ENCODE results near the gene PCAT7.

The PCAT7 gene

DNA sequence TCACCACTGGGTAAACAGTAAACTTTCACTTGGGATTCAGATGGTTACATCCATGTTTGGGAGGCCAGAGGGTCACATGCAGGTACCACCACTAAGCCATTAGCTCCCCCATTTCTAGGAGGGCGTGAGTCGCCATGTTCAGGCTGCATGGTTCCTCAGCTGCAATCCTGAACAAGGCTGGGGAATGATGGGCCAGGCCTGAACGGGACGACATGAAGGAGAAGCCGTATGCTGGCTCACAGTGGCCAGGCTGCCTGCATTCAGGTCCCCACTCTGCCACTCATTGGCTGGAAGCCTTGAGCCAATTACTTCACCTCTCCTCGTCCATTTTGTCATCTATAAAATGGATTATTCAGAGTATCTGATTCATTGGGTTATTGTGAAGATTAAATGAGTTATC lies 47.8 kb downstream of the PCAT7 start (continued):
- TF ChIP-seq ZNF785 (tag by site-specific recombination; IDR thresholded peaks at IDR 0.05): no peak
- no peak for TF ChIP-seq ZNF48 (tag by site-specific recombination; IDR thresholded peaks at IDR 0.05)
- TF ChIP-seq, protein P1, sequence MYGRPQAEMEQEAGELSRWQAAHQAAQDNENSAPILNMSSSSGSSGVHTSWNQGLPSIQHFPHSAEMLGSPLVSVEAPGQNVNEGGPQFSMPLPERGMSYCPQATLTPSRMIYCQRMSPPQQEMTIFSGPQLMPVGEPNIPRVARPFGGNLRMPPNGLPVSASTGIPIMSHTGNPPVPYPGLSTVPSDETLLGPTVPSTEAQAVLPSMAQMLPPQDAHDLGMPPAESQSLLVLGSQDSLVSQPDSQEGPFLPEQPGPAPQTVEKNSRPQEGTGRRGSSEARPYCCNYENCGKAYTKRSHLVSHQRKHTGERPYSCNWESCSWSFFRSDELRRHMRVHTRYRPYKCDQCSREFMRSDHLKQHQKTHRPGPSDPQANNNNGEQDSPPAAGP (tag by site-specific recombination; IDR thresholded peaks at IDR 0.05): no peak
- no peak for TF ChIP-seq GLI2 (tag by site-specific recombination; IDR thresholded peaks at IDR 0.05; ENCODE audit: borderline replicate concordance, low read depth)
- TF ChIP-seq BCL11B (tag by site-specific recombination; IDR thresholded peaks at IDR 0.05; ENCODE audit: low read depth): no peak

DNA sequence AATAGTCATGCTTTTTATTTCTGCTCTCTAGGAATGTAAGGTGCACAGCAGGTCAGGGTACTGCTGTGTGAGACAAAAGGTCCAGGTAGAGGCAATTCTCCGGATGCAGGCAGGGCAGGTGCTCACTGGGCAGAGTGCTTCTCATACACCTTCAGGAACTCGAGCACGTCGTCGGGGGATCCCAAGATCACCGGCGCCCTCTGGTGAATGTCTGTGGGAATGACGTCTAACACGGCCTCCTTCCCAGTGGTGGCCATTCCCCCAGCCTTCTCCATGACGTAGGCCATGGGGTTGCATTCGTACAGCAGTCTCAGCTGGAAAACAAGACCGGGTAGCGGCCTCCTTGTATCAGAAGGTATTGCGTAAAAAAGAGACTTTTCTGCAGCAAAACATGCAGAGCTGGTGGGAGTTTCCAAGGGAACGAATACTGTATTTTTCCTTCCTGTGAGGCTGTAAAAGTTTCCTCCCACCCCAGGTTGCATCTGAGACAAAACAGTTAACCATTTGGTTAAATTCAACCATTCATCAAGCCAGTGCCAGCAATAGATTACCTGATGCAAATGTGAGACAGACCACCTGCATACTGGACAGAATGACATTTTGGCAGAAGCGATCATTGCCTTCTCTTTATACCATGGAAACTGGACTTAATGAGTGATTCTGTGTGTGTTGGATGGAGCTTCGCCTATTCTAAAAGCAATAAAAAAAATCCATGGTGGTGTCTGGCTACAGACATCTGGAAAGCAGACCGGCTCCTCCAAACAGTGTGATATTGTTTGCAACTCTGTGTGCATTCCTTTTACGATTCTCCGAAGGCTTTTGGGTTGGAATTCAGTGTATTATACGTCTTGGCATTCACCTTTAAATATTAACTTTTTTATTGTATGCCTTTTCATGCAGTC lies 48.6 kb downstream of the PCAT7 start:
- H3K9me3 ChIP-seq (ENCODE audit: control insufficient read depth, insufficient read depth, low read depth, low read length): no peaks in the 10 kb centered on the region
- ChIA-PET POLR2A (no interaction called here), CTCF (interaction anchor here (0.6 to 1.1 kb wide), 7 partner anchors 10 to 308 kb away, joined by 3 to 5 read pairs (median 3); partner anchors contain the start of gene FBP2)
- no peaks in the 10 kb centered on the region for H3K4me1 ChIP-seq (ENCODE audit: control insufficient read depth, insufficient read depth, low read length)
- no peaks in the 10 kb centered on the region for H3K36me3 ChIP-seq (ENCODE audit: control insufficient read depth in 2 of 2, insufficient read depth in 1 of 2, low read length in 2 of 2)
- H3K27ac ChIP-seq (ENCODE audit: extremely low read depth, low read depth, low read length): no peak overlapping the region
- H3K4me3 ChIP-seq (ENCODE audit: low read depth, low read length): no peak overlapping the region
- TF ChIP-seq, protein P2, sequence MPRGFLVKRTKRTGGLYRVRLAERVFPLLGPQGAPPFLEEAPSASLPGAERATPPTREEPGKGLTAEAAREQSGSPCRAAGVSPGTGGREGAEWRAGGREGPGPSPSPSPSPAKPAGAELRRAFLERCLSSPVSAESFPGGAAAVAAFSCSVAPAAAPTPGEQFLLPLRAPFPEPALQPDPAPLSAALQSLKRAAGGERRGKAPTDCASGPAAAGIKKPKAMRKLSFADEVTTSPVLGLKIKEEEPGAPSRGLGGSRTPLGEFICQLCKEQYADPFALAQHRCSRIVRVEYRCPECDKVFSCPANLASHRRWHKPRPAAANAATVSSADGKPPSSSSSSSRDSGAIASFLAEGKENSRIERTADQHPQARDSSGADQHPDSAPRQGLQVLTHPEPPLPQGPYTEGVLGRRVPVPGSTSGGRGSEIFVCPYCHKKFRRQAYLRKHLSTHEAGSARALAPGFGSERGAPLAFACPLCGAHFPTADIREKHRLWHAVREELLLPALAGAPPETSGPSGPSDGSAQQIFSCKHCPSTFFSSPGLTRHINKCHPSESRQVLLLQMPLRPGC (tag by site-specific recombination; IDR thresholded peaks at IDR 0.05): no peak
- no peak for TF ChIP-seq ZNF561 (tag by site-specific recombination; IDR thresholded peaks at IDR 0.05; ENCODE audit: borderline replicate concordance)
- no peak for TF ChIP-seq GLI2 (tag by site-specific recombination; IDR thresholded peaks at IDR 0.05; ENCODE audit: borderline replicate concordance, low read depth)
- no peak for TF ChIP-seq ZNF707 (tag by site-specific recombination; IDR thresholded peaks at IDR 0.05)
- no peak for TF ChIP-seq ZNF510 (tag by site-specific recombination; IDR thresholded peaks at IDR 0.05; ENCODE audit: insufficient replicate concordance)
- TF ChIP-seq, protein P3, sequence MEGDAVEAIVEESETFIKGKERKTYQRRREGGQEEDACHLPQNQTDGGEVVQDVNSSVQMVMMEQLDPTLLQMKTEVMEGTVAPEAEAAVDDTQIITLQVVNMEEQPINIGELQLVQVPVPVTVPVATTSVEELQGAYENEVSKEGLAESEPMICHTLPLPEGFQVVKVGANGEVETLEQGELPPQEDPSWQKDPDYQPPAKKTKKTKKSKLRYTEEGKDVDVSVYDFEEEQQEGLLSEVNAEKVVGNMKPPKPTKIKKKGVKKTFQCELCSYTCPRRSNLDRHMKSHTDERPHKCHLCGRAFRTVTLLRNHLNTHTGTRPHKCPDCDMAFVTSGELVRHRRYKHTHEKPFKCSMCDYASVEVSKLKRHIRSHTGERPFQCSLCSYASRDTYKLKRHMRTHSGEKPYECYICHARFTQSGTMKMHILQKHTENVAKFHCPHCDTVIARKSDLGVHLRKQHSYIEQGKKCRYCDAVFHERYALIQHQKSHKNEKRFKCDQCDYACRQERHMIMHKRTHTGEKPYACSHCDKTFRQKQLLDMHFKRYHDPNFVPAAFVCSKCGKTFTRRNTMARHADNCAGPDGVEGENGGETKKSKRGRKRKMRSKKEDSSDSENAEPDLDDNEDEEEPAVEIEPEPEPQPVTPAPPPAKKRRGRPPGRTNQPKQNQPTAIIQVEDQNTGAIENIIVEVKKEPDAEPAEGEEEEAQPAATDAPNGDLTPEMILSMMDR (tag by site-specific recombination; IDR thresholded peaks at IDR 0.05): peak; percentile 48
- peak; percentile 72 for TF ChIP-seq ZNF654 (tag by site-specific recombination; IDR thresholded peaks at IDR 0.05; ENCODE audit: low read depth)
- no peak for TF ChIP-seq ZNF366 (tag by site-specific recombination; conservative IDR thresholded peaks at IDR 0.05)
- TF ChIP-seq, protein P4, sequence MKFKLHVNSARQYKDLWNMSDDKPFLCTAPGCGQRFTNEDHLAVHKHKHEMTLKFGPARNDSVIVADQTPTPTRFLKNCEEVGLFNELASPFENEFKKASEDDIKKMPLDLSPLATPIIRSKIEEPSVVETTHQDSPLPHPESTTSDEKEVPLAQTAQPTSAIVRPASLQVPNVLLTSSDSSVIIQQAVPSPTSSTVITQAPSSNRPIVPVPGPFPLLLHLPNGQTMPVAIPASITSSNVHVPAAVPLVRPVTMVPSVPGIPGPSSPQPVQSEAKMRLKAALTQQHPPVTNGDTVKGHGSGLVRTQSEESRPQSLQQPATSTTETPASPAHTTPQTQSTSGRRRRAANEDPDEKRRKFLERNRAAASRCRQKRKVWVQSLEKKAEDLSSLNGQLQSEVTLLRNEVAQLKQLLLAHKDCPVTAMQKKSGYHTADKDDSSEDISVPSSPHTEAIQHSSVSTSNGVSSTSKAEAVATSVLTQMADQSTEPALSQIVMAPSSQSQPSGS (tag by site-specific recombination; IDR thresholded peaks at IDR 0.05; ENCODE audit: low read depth): 0 out of 2 replicates have a peak, but pooled peaks have one; percentile 22
- no peak for TF ChIP-seq MEIS1 (CRISPR knock-in tag; IDR thresholded peaks at IDR 0.05; ENCODE audit: borderline replicate concordance)
- TF ChIP-seq ZBTB8A (tag by site-specific recombination; IDR thresholded peaks at IDR 0.05): no peak
- TF ChIP-seq ZNF776 (tag by site-specific recombination; IDR thresholded peaks at IDR 0.05; ENCODE audit: borderline replicate concordance): no peak
- TF ChIP-seq ZNF394 (tag by site-specific recombination; IDR thresholded peaks at IDR 0.05; ENCODE audit: borderline replicate concordance): no peak
- TF ChIP-seq ZNF677 (tag by site-specific recombination; IDR thresholded peaks at IDR 0.05): no peak
- TF ChIP-seq KLF9 (tag by site-specific recombination; IDR thresholded peaks at IDR 0.05; ENCODE audit: low read depth): no peak
- TF ChIP-seq ZNF660 (tag by site-specific recombination; IDR thresholded peaks at IDR 0.05): peak; percentile 34; the same call in 1 of the 2 replicates
- TF ChIP-seq ZNF621 (tag by site-specific recombination; IDR thresholded peaks at IDR 0.05): no peak
- no peak for TF ChIP-seq ZEB2 (tag by site-specific recombination; IDR thresholded peaks at IDR 0.05)
- no peak for TF ChIP-seq ZNF585B (tag by site-specific recombination; IDR thresholded peaks at IDR 0.05)
- TF ChIP-seq, protein P5, sequence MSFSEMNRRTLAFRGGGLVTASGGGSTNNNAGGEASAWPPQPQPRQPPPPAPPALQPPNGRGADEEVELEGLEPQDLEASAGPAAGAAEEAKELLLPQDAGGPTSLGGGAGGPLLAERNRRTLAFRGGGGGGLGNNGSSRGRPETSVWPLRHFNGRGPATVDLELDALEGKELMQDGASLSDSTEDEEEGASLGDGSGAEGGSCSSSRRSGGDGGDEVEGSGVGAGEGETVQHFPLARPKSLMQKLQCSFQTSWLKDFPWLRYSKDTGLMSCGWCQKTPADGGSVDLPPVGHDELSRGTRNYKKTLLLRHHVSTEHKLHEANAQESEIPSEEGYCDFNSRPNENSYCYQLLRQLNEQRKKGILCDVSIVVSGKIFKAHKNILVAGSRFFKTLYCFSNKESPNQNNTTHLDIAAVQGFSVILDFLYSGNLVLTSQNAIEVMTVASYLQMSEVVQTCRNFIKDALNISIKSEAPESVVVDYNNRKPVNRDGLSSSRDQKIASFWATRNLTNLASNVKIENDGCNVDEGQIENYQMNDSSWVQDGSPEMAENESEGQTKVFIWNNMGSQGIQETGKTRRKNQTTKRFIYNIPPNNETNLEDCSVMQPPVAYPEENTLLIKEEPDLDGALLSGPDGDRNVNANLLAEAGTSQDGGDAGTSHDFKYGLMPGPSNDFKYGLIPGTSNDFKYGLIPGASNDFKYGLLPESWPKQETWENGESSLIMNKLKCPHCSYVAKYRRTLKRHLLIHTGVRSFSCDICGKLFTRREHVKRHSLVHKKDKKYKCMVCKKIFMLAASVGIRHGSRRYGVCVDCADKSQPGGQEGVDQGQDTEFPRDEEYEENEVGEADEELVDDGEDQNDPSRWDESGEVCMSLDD (tag by site-specific recombination; IDR thresholded peaks at IDR 0.05): peak; percentile 91
- no peak for TF ChIP-seq ZNF624 (tag by site-specific recombination; IDR thresholded peaks at IDR 0.05)
- no peak for TF ChIP-seq ZNF132 (tag by site-specific recombination; IDR thresholded peaks at IDR 0.05; ENCODE audit: borderline replicate concordance)
- peak; percentile 73; the same call in 1 of the 2 replicates for TF ChIP-seq ZBTB21 (tag by site-specific recombination; IDR thresholded peaks at IDR 0.05)

Measured in HEK293 (cell line).